Activated B cell treated with CpG ODN at 0.5 μM for 24 hours (primary cell): ENCODE data around the gene RHBDL3. TPM values are rescaled to one million over a fixed set of nuclear protein-coding genes. Genes with fewer than 3 reads are reported as not detected.

Experiments
- ATAC-seq: fragments of 200-7000 bp; cut with Tn5 transposase; one replicate; pipeline ENCODE4 v1.10.0; 2021; ENCODE audit warnings: low read depth, mild to moderate bottlenecking, moderate library complexity
- CTCF ChIA-PET: fragments of 350-600 bp; sonication (Branson Sonifier 250); formaldehyde crosslinking; loops from one replicate; lab custom pipeline; 2021; ENCODE audit warnings: antibody characterized with exemption; lab: Charles Lee
- POLR2A ChIA-PET: fragments of 350-600 bp; sonication (Branson Sonifier 250); formaldehyde crosslinking; loops from one replicate; lab custom pipeline; 2021; ENCODE audit warnings: antibody characterized with exemption; lab: Charles Lee
- DNase-seq: peaks from one replicate; pipeline ENCODE4 v3.0.0; 2022
- H3K27ac Mint-ChIP-seq: one replicate; pipeline ENCODE4 v1.8.0; 2020; ENCODE audit warnings: mixed read lengths
- H3K27me3 Mint-ChIP-seq: one replicate; pipeline ENCODE4 v1.8.0; 2021; ENCODE audit warnings: mixed read lengths
- H3K36me3 Mint-ChIP-seq: one replicate; pipeline ENCODE4 v1.8.0; 2021; ENCODE audit warnings: low read depth, mixed read lengths
- H3K4me1 Mint-ChIP-seq: one replicate; pipeline ENCODE4 v1.8.0; 2021; ENCODE audit warnings: mixed read lengths
- H3K4me3 Mint-ChIP-seq: one replicate; pipeline ENCODE4 v1.8.0; 2020; ENCODE audit warnings: mild to moderate bottlenecking, mixed read lengths
- H3K9me3 Mint-ChIP-seq: one replicate; pipeline ENCODE4 v1.8.0; 2020; ENCODE audit warnings: mixed read lengths
- CTCF ChIP-seq: fragments of 200-600 bp; IDR thresholded peaks from one replicate; pipeline ENCODE4 v1.8.0; 2022; ENCODE audit warnings: antibody characterized with exemption, mild to moderate bottlenecking
- intact Hi-C: fragments of 100-400 bp; cut with micrococcal nuclease; formaldehyde crosslinking; loops from one replicate; pipeline ENCODE4 v1.15.1; 2024
- total RNA-seq: library from RNA; stranded (reverse); gene quantifications from 2 replicates; pipeline ENCODE4 v1.2.3, GENCODE V29; 2022

The RHBDL3 gene
- total RNA-seq, 1 donor from 2014 or later: 0.20 TPM

- DNase-seq (no peak), ATAC-seq (no peak)
- CTCF ChIA-PET: no interaction called here
- POLR2A ChIA-PET: no interaction called here
- no peak overlapping the region for H3K27ac Mint-ChIP-seq
- no peak overlapping the region for H3K4me3 Mint-ChIP-seq
- no peaks in the 10 kb centered on the region for H3K9me3 Mint-ChIP-seq
- H3K4me1 Mint-ChIP-seq: no peaks in the 10 kb centered on the region
- intact Hi-C loops: no loop called here
- TF ChIP-seq CTCF: no peak
- no peaks in the 10 kb centered on the region for H3K27me3 Mint-ChIP-seq
- H3K36me3 Mint-ChIP-seq: no peaks in the 10 kb centered on the region
These were observed 30.0 kb upstream of the RHBDL3 start for GRCh38 chr17:32235588-32235987.

GRCh38 chr17:32239456-32239855 is 26.2 kb upstream of the RHBDL3 start:
- no peaks in the 10 kb centered on the region for H3K9me3 Mint-ChIP-seq
- H3K4me3 Mint-ChIP-seq: no peak overlapping the region
- no peak overlapping the region for H3K27ac Mint-ChIP-seq
- ATAC-seq: no peak
- DNase-seq: no peak
- H3K36me3 Mint-ChIP-seq: no peaks in the 10 kb centered on the region
- no peak for TF ChIP-seq CTCF
- ChIA-PET POLR2A (no interaction called here), CTCF (no interaction called here)
- intact Hi-C loops: no loop called here
- no peaks in the 10 kb centered on the region for H3K27me3 Mint-ChIP-seq
- no peaks in the 10 kb centered on the region for H3K4me1 Mint-ChIP-seq

- no peaks in the 10 kb centered on the region for H3K9me3 Mint-ChIP-seq
- H3K4me3 Mint-ChIP-seq: no peak overlapping the region
- no peak for TF ChIP-seq CTCF
- ChIA-PET POLR2A (no interaction called here), CTCF (interaction anchor here (1.1 kb wide), 1 partner anchor 38 kb away, joined by 3 read pairs; no protein-coding TSS in a partner anchor)
- H3K36me3 Mint-ChIP-seq: no peaks in the 10 kb centered on the region
- DNase-seq: no peak
- no peaks in the 10 kb centered on the region for H3K4me1 Mint-ChIP-seq
- no peak overlapping the region for H3K27ac Mint-ChIP-seq
- no peak for ATAC-seq
- intact Hi-C loops: no loop called here
- H3K27me3 Mint-ChIP-seq: no peaks in the 10 kb centered on the region
These were observed 24.9 kb upstream of the RHBDL3 start for GRCh38 chr17:32240750-32241149.

- no peak overlapping the region for H3K27ac Mint-ChIP-seq
- DNase-seq (no peak), ATAC-seq (no peak)
- H3K4me3 Mint-ChIP-seq: no peak overlapping the region
- no peaks in the 10 kb centered on the region for H3K4me1 Mint-ChIP-seq
- intact Hi-C loops: no loop called here
- no peaks in the 10 kb centered on the region for H3K27me3 Mint-ChIP-seq
- ChIA-PET CTCF (interaction anchor here (1.1 kb wide), 1 partner anchor 39 kb away, joined by 3 read pairs; no protein-coding TSS in a partner anchor), POLR2A (no interaction called here)
- no peaks in the 10 kb centered on the region for H3K9me3 Mint-ChIP-seq
- TF ChIP-seq CTCF: no peak
- H3K36me3 Mint-ChIP-seq: no peaks in the 10 kb centered on the region
These were observed 24.0 kb upstream of the RHBDL3 start for GRCh38 chr17:32241640-32242039.

- DNase-seq (no peak), ATAC-seq (no peak)
- H3K4me1 Mint-ChIP-seq: no peaks in the 10 kb centered on the region
- intact Hi-C loops: no loop called here
- CTCF ChIA-PET: no interaction called here
- peaks cover 4% of the 10 kb centered on the region for H3K27me3 Mint-ChIP-seq
- H3K9me3 Mint-ChIP-seq: no peaks in the 10 kb centered on the region
- H3K36me3 Mint-ChIP-seq: no peaks in the 10 kb centered on the region
- POLR2A ChIA-PET: no interaction called here
- TF ChIP-seq CTCF: no peak
- H3K4me3 Mint-ChIP-seq: no peak overlapping the region
- H3K27ac Mint-ChIP-seq: no peak overlapping the region
These were observed 16.2 kb upstream of the RHBDL3 start for GRCh38 chr17:32249475-32249874.
